Lower leg skin (tissue), 3 donors: ENCODE measurements around the gene PACS1.

Experiments used
- CTCF ChIP-seq, 3 donors: fragments of 450-650 bp; IDR thresholded peaks; one replicate each; pipeline ENCODE4 v1.5.1; 2016; ENCODE audit warnings: antibody characterized with exemption in 3 of 3, mild to moderate bottlenecking in 3 of 3, moderate library complexity in 2 of 3
- POLR2A ChIP-seq, 2 donors: fragments of 450-650 bp; IDR thresholded peaks; one replicate each; pipeline ENCODE4 v1.6.1; 2016 to 2017; ENCODE audit warnings: antibody characterized with exemption in 2 of 2, mild to moderate bottlenecking in 1 of 2, moderate library complexity in 1 of 2

- TF ChIP-seq CTCF (IDR thresholded peaks at IDR 0.05) (no peak), POLR2A (IDR thresholded peaks at IDR 0.05) (no peak)
These were observed 158.4 kb downstream of the PACS1 start for GRCh38 chr11:66228521-66228920.
